SK-N-SH (cell line): ENCODE data around the gene LEFTY1. TPM values are rescaled to one million over a fixed set of nuclear protein-coding genes. Genes with fewer than 3 reads are reported as not detected.

Experiments
- CTCF ChIA-PET: fragments of 300-600, 350-600 bp; formaldehyde crosslinking; extraction: SDS; loops from one replicate; lab custom pipeline; 2021; lab: Yijun Ruan, JAX
- POLR2A ChIA-PET: fragments of 350-600 bp; sonication (Branson Sonifier 250); formaldehyde crosslinking; extraction: SDS; loops from one replicate; lab custom pipeline; 2020; ENCODE audit warnings: antibody characterized with exemption, inconsistent platforms; lab: Yijun Ruan, JAX
- DNase-seq: peaks from one replicate; pipeline ENCODE4 v3.0.0; 2012
- H2AFZ ChIP-seq: fragments of 200-600 bp; sonication (generic); 2 replicates; pipeline ENCODE4 v1.8.1; 2016; ENCODE audit warnings: antibody characterized with exemption, mild to moderate bottlenecking, low read depth
- H3F3A ChIP-seq: fragments of 200-600 bp; sonication (generic); replicated peaks from 2 replicates; pipeline ENCODE3; 2016; ENCODE audit warnings: antibody characterized with exemption, mild to moderate bottlenecking; ENCODE audit not compliant: insufficient read depth
- H3K27ac ChIP-seq, 2 experiments: fragments of 200-500 bp in 1 of 2; fragments of 200-600 bp in 1 of 2; sonication (Bioruptor generic) in 1 of 2; sonication (generic), shearing (Covaris generic) in 1 of 2; 2 replicates each; pipeline versions ENCODE4 v1.5.1 to v1.6.1; 2014 to 2016; ENCODE audit warnings: low read depth in 2 of 2, inconsistent platforms in 1 of 2, low read length in 1 of 2, mild to moderate bottlenecking in 1 of 2, mixed read lengths in 1 of 2
- H3K27me3 ChIP-seq: fragments of 200-600 bp; sonication (generic), shearing (Covaris generic); 2 replicates; pipeline ENCODE4 v1.6.1; 2016; ENCODE audit warnings: mixed run types; ENCODE audit not compliant: insufficient read depth
- H3K36me3 ChIP-seq, 2 experiments: fragments of 200-500 bp in 1 of 2; fragments of 200-600 bp in 1 of 2; sonication (Bioruptor generic) in 1 of 2; sonication (generic) in 1 of 2; replicated peaks in 1 of 2; 2 replicates each; pipeline versions ENCODE3 to v1.5.1; 2014 to 2016; ENCODE audit warnings: low read length in 1 of 2, mild to moderate bottlenecking in 1 of 2; ENCODE audit not compliant: insufficient read depth in 2 of 2, control insufficient read depth in 1 of 2
- H3K4me1 ChIP-seq, 2 experiments: fragments of 200-500 bp in 1 of 2; fragments of 200-600 bp in 1 of 2; sonication (Bioruptor generic) in 1 of 2; sonication (generic), shearing (Covaris generic) in 1 of 2; 2 replicates each; pipeline versions ENCODE4 v1.5.1 to v1.6.1; 2014 to 2016; ENCODE audit warnings: low read depth in 1 of 2, low read length in 1 of 2, mixed run types in 1 of 2; ENCODE audit not compliant: insufficient read depth in 2 of 2, control insufficient read depth in 1 of 2
- H3K4me2 ChIP-seq: fragments of 200-600 bp; sonication (generic), shearing (Covaris generic); 2 replicates; pipeline ENCODE4 v1.6.1; 2017; ENCODE audit warnings: mixed run types
- H3K4me3 ChIP-seq, 2 experiments: fragments of 200-500 bp in 1 of 2; fragments of 200-600 bp in 1 of 2; sonication (Bioruptor generic) in 1 of 2; sonication (generic), shearing (Covaris generic) in 1 of 2; 2 replicates each; pipeline versions ENCODE4 v1.5.1 to v1.8.1; 2014 to 2016; ENCODE audit warnings: low read depth in 2 of 2, inconsistent platforms in 1 of 2, low read length in 1 of 2, mild to moderate bottlenecking in 1 of 2, mixed read lengths in 1 of 2, moderate library complexity in 1 of 2
- H3K79me2 ChIP-seq: fragments of 200-600 bp; sonication (generic); 2 replicates; pipeline ENCODE4 v1.8.1; 2017; ENCODE audit warnings: mild to moderate bottlenecking; ENCODE audit not compliant: insufficient read depth
- H3K9ac ChIP-seq: fragments of 200-600 bp; sonication (generic); 2 replicates; pipeline ENCODE4 v1.6.1; 2017; ENCODE audit warnings: mixed run types
- H3K9me2 ChIP-seq: fragments of 200-600 bp; sonication (generic); 2 replicates; pipeline ENCODE4 v1.6.1; 2017; ENCODE audit warnings: mixed run types
- H3K9me3 ChIP-seq: fragments of 200-600 bp; sonication (generic); 2 replicates; pipeline ENCODE4 v1.6.1; 2017; ENCODE audit warnings: mixed run types, mild to moderate bottlenecking, moderate library complexity
- H4K20me1 ChIP-seq: fragments of 200-600 bp; sonication (generic); 2 replicates; pipeline ENCODE4 v1.6.1; 2017; ENCODE audit warnings: mild to moderate bottlenecking, mixed run types; ENCODE audit not compliant: insufficient read depth
- CTCF ChIP-seq: fragments of 200-600 bp; sonication (generic); IDR thresholded peaks from 2 replicates; pipeline ENCODE4 v1.6.1; 2017; ENCODE audit warnings: antibody characterized with exemption, mild to moderate bottlenecking, moderate library complexity
- ELF1 ChIP-seq: IDR thresholded peaks from 2 replicates; pipeline ENCODE4 v1.4.0; 2012
- EZH2phosphoT487 ChIP-seq: fragments of 200-600 bp; sonication (generic); IDR thresholded peaks from 2 replicates; pipeline ENCODE4 v1.6.1; 2017; ENCODE audit warnings: low read depth, mixed run types, mild to moderate bottlenecking, antibody characterized with exemption, moderate library complexity, borderline replicate concordance
- FOSL2 ChIP-seq: IDR thresholded peaks from 2 replicates; pipeline ENCODE4 v1.4.0; 2012; ENCODE audit warnings: low read depth, mild to moderate bottlenecking, moderate library complexity, borderline replicate concordance
- FOXJ3 ChIP-seq: sonication (generic); formaldehyde crosslinking; IDR thresholded peaks from 2 replicates; pipeline ENCODE4 v1.5.1; 2020; ENCODE audit warnings: mild to moderate bottlenecking, missing genetic modification reagents
- FOXM1 ChIP-seq: IDR thresholded peaks from 2 replicates; pipeline ENCODE4 v1.4.0; 2012; ENCODE audit warnings: low read depth, mild to moderate bottlenecking
- JUND ChIP-seq: IDR thresholded peaks from 2 replicates; pipeline ENCODE4 v1.4.0; 2012
- NFIC ChIP-seq: IDR thresholded peaks from 2 replicates; pipeline ENCODE4 v1.4.0; 2012; ENCODE audit warnings: borderline replicate concordance
- PBX3 ChIP-seq: IDR thresholded peaks from 2 replicates; pipeline ENCODE4; 2012
- RAD21 ChIP-seq: IDR thresholded peaks from 2 replicates; pipeline ENCODE4 v1.6.1; 2012; ENCODE audit warnings: mild to moderate bottlenecking, low read length
- RCOR1 ChIP-seq: fragments of 150-350 bp; IDR thresholded peaks from 2 replicates; pipeline ENCODE4 v1.6.1; 2017; ENCODE audit warnings: antibody characterized with exemption, low read length
- REST ChIP-seq: IDR thresholded peaks from 2 replicates; pipeline ENCODE4 v1.6.1; 2012; ENCODE audit warnings: mild to moderate bottlenecking, low read depth, low read length, moderate library complexity
- RXRA ChIP-seq: IDR thresholded peaks from 2 replicates; pipeline ENCODE4 v1.4.0; 2012; ENCODE audit warnings: low read depth, mild to moderate bottlenecking, borderline replicate concordance
- SIN3A ChIP-seq: IDR thresholded peaks from 2 replicates; pipeline ENCODE4 v1.6.1; 2012; ENCODE audit warnings: low read depth, mild to moderate bottlenecking, low read length, moderate library complexity, borderline replicate concordance
- USF1 ChIP-seq: IDR thresholded peaks from 2 replicates; pipeline ENCODE4 v1.4.0; 2012; ENCODE audit warnings: low read depth, borderline replicate concordance
- USF2 ChIP-seq: fragments of 150-350 bp; IDR thresholded peaks from 2 replicates; pipeline ENCODE4 v1.6.1; 2017; ENCODE audit warnings: antibody characterized with exemption, low read length, low read depth, borderline replicate concordance
- WGBS: methylation state at CpG from one replicate; pipeline ENCODE4 v1.1.6; 2017; ENCODE audit warnings: low lambda C conversion rate; 5-methylcytosine and 5-hydroxymethylcytosine counted together
- polyA plus RNA-seq, 3 experiments: library from polyadenylated mRNA; depleted of rRNA; stranded (reverse); fragments of >200 nt; gene quantifications; 2 replicates each; pipeline ENCODE4 v1.2.3, GENCODE V29; 2012

LEFTY1 gene
- polyA plus RNA-seq, 1 of the 3 experiments (the other 2 are of a cell fraction), result 0.07 TPM

GRCh38 chr1:225897595-225898514, 8.9 kb upstream of the LEFTY1 start:
- POLR2A ChIA-PET, result no interaction called here
- no peak for DNase-seq
- CTCF ChIA-PET, result interaction anchor here (1.4 kb wide), 1 partner anchor 423 kb away, joined by 3 read pairs; no protein-coding TSS in a partner anchor
- Histone ChIP-seq H3K27me3 (no peaks in the 10 kb centered on the region), H3K27ac (no peak overlapping the region), H3K36me3 (no peaks in the 10 kb centered on the region), H3K4me2 (no peak overlapping the region), H3K4me1 (peaks cover 0 to 2% of the 10 kb centered on the region in 2 experiments; a peak in 1 of 4 replicates), H3K4me3 (no peak overlapping the region), H3K79me2 (no peaks in the 10 kb centered on the region), H3K9ac (no peak overlapping the region), H3F3A (peaks cover 4% of the 10 kb centered on the region), H4K20me1 (no peaks in the 10 kb centered on the region), H3K9me3 (no peaks in the 10 kb centered on the region), H3K9me2 (no peaks in the 10 kb centered on the region), H2AFZ (no peak overlapping the region)
- TF ChIP-seq ELF1 (no peak), RCOR1 (no peak), FOXJ3 (CRISPR knock-in tag) (no peak), RXRA (no peak), EZH2phosphoT487 (no peak), FOSL2 (no peak), CTCF (no peak), PBX3 (no peak), SIN3A (no peak), FOXM1 (no peak), RAD21 (no peak)
- 87% methylated on average over 18 of the region's 19 CpGs for WGBS

GRCh38 chr1:225896937-225897549, 8.1 kb upstream of the LEFTY1 start:
- no peak overlapping the region for H2AFZ ChIP-seq
- POLR2A ChIA-PET, result no interaction called here
- H4K20me1 ChIP-seq, result no peaks in the 10 kb centered on the region
- no peak overlapping the region for H3K4me3 ChIP-seq
- H3K27me3 ChIP-seq, result no peaks in the 10 kb centered on the region
- H3K27ac ChIP-seq, result no peak overlapping the region
- WGBS, result 68% methylated on average over 7 of the region's 7 CpGs
- no peak for DNase-seq
- H3K4me1 ChIP-seq, result peaks cover 0 to 2% of the 10 kb centered on the region in 2 experiments; a peak in 1 of 4 replicates
- H3K36me3 ChIP-seq, result no peaks in the 10 kb centered on the region
- H3K9me2 ChIP-seq, result no peaks in the 10 kb centered on the region
- no peak overlapping the region for H3K9ac ChIP-seq
- CTCF ChIA-PET, result interaction anchor here (0.6 kb wide), 1 partner anchor 116 kb away, joined by 3 read pairs; no protein-coding TSS in a partner anchor
- H3K79me2 ChIP-seq, result no peaks in the 10 kb centered on the region
- H3K9me3 ChIP-seq, result no peaks in the 10 kb centered on the region
- H3K4me2 ChIP-seq, result no peak overlapping the region
- no peaks in the 10 kb centered on the region for H3F3A ChIP-seq
- TF ChIP-seq USF1 (no peak), FOXM1 (no peak), REST (no peak), NFIC (no peak), USF2 (no peak), EZH2phosphoT487 (no peak), PBX3 (no peak), JUND (no peak)
